HL-60 (cell line): ENCODE measurements around the gene TLE2.

ENCODE experiments used
- CTCF ChIP-seq: IDR thresholded peaks from one replicate; pipeline ENCODE4 v1.5.1; 2011; ENCODE audit warnings: low read length, control low read depth, inconsistent platforms; ENCODE audit not compliant: insufficient read depth
- GABPA ChIP-seq: IDR thresholded peaks from 2 replicates; pipeline ENCODE4 v1.6.1; 2012; ENCODE audit warnings: low read depth
- POLR2AphosphoS5 ChIP-seq: IDR thresholded peaks from 2 replicates; pipeline ENCODE4 v1.6.1; 2012; ENCODE audit warnings: low read depth
- REST ChIP-seq: IDR thresholded peaks from 2 replicates; pipeline ENCODE4 v1.6.1; 2012; ENCODE audit warnings: low read depth; ENCODE audit not compliant: insufficient replicate concordance

GRCh38 chr19:2984215-2984528, 44.9 kb downstream of the TLE2 start:
- TF ChIP-seq CTCF (no peak), POLR2AphosphoS5 (no peak), REST (no peak), GABPA (no peak)
